KBM-7 (cell line): Measurements from ENCODE around the gene NCAM1.

Experiments used
- DNase-seq: peaks from one replicate; pipeline ENCODE4 v3.0.0-alpha.2; 2015
- in situ Hi-C: fragments of 300-500 bp; cut with MboI; formaldehyde crosslinking; loops from 2 replicates; pipeline ENCODE4 v1.14.3; 2020; ENCODE audit warnings: low sequenced_read_pairs, low pct_unique_long_range_greater_than_20kb, mixed read lengths

Gene NCAM1

GRCh38 chr11:113213549-113213948, 252.3 kb downstream of the NCAM1 start:
- DNase-seq = no peak
- in situ Hi-C loops = no loop called here

- in situ Hi-C loops = no loop called here
Measured at GRCh38 chr11:113222241-113222640, 261.0 kb downstream of the NCAM1 start.

GRCh38 chr11:113234888-113235287, 273.7 kb downstream of the NCAM1 start:
- in situ Hi-C loops = no loop called here
- DNase-seq = no peak

More at GRCh38 chr11:113222241-113222640, 261.0 kb downstream of the NCAM1 start:
- no peak for DNase-seq

GRCh38 chr11:113237261-113237660, 276.0 kb downstream of the NCAM1 start:
- no peak for DNase-seq
- in situ Hi-C loops = no loop called here

GRCh38 chr11:113238721-113239120, 277.5 kb downstream of the NCAM1 start:
- in situ Hi-C loops = no loop called here

GRCh38 chr11:113240389-113240788, 279.2 kb downstream of the NCAM1 start:
- in situ Hi-C loops = no loop called here

More at GRCh38 chr11:113238721-113239120, 277.5 kb downstream of the NCAM1 start:
- DNase-seq = no peak

GRCh38 chr11:113240790-113241635, 279.8 kb downstream of the NCAM1 start:
- in situ Hi-C loops = no loop called here
- DNase-seq = no peak

More at GRCh38 chr11:113240389-113240788, 279.2 kb downstream of the NCAM1 start:
- DNase-seq = no peak

GRCh38 chr11:113241636-113242054, 280.4 kb downstream of the NCAM1 start:
- no peak for DNase-seq
- in situ Hi-C loops = no loop called here

GRCh38 chr11:113242060-113242459, 280.8 kb downstream of the NCAM1 start:
- in situ Hi-C loops = no loop called here
- no peak for DNase-seq

- in situ Hi-C loops = no loop called here
- no peak for DNase-seq
Measured at GRCh38 chr11:113242767-113243397, 281.7 kb downstream of the NCAM1 start.

- no peak for DNase-seq
- in situ Hi-C loops = no loop called here
Measured at GRCh38 chr11:113243696-113244095, 282.5 kb downstream of the NCAM1 start.

GRCh38 chr11:113245216-113245615, 284.0 kb downstream of the NCAM1 start:
- in situ Hi-C loops = no loop called here
- no peak for DNase-seq

GRCh38 chr11:113247221-113247620, 286.0 kb downstream of the NCAM1 start:
- DNase-seq = no peak
- in situ Hi-C loops = no loop called here

GRCh38 chr11:113247966-113248365, 286.7 kb downstream of the NCAM1 start:
- DNase-seq = no peak
- in situ Hi-C loops = no loop called here

- in situ Hi-C loops = no loop called here
- DNase-seq = no peak
Measured at GRCh38 chr11:113248702-113249490, 287.7 kb downstream of the NCAM1 start.

GRCh38 chr11:113249491-113249763, 288.2 kb downstream of the NCAM1 start:
- in situ Hi-C loops = no loop called here
- no peak for DNase-seq

- in situ Hi-C loops = no loop called here
- no peak for DNase-seq
Measured at GRCh38 chr11:113249786-113250185, 288.6 kb downstream of the NCAM1 start.

GRCh38 chr11:113251281-113251680, 290.1 kb downstream of the NCAM1 start:
- DNase-seq = no peak
- in situ Hi-C loops = no loop called here

GRCh38 chr11:113253406-113253805, 292.2 kb downstream of the NCAM1 start:
- in situ Hi-C loops = no loop called here
- no peak for DNase-seq

GRCh38 chr11:113255096-113255495, 293.9 kb downstream of the NCAM1 start:
- in situ Hi-C loops = no loop called here
- DNase-seq = no peak
